Right atrium auricular region (tissue), 2 donors: ENCODE data around the gene DPP8. TPM values are rescaled to one million over a fixed set of nuclear protein-coding genes. Genes with fewer than 3 reads are reported as not detected.

ENCODE experiments used
- DNase-seq: peaks from one replicate; pipeline ENCODE4 v3.0.0-alpha.2; 2019; ENCODE audit warnings: low spot score
- H3K27ac ChIP-seq, 2 donors: fragments of 200-600 bp; sonication (generic); 1 replicate in 1 of 2; 2 replicates in 1 of 2; pipeline ENCODE4 v1.5.1; 2016 to 2019
- H3K27me3 ChIP-seq, 2 donors: fragments of 200-600 bp; sonication (generic); one replicate each; pipeline versions ENCODE4 v1.5.1 to v1.6.0; 2017 to 2019
- H3K36me3 ChIP-seq: fragments of 200-600 bp; sonication (generic); one replicate; pipeline ENCODE4 v1.5.1; 2016
- H3K4me1 ChIP-seq, 2 donors: fragments of 200-600 bp; sonication (generic); one replicate each; pipeline versions ENCODE4 v1.5.1 to v1.6.0; 2017 to 2019
- H3K4me3 ChIP-seq, 2 donors: fragments of 200-600 bp; sonication (generic); 1 replicate in 1 of 2; 2 replicates in 1 of 2; pipeline ENCODE4 v1.5.1; 2017 to 2019; ENCODE audit warnings: mild to moderate bottlenecking in 1 of 2, moderate library complexity in 1 of 2
- H3K9me3 ChIP-seq, 2 donors: fragments of 200-600 bp; sonication (generic); one replicate each; pipeline ENCODE4 v1.5.1; 2019
- CTCF ChIP-seq, 2 donors: fragments of 200-600 bp; sonication (generic); IDR thresholded peaks; one replicate each; pipeline ENCODE4 v1.5.1; 2019; ENCODE audit warnings: antibody characterized with exemption in 2 of 2
- total RNA-seq, 2 donors: library from RNA; depleted of rRNA; stranded (reverse); fragments of >200 nt; gene quantifications; one replicate each; pipeline ENCODE4 v1.1.0, GENCODE V29; 2016

The DPP8 gene
- 10 to 100 TPM; 22.2 to 28.8 TPM for total RNA-seq

- H3K4me1 ChIP-seq: peaks cover 0 to 44% of the 10 kb centered on the region in 2 donors
- DNase-seq: peak; percentile 87
- peaks cover 5% of the 10 kb centered on the region for H3K36me3 ChIP-seq
- no peaks in the 10 kb centered on the region for H3K9me3 ChIP-seq
- H3K27me3 ChIP-seq: no peaks in the 10 kb centered on the region
- peak within 1 kb of the TSS; percentile 88 to 92 for H3K4me3 ChIP-seq
- H3K27ac ChIP-seq: peak within 1 kb of the TSS; percentile 80 to 86
- TF ChIP-seq CTCF (IDR thresholded peaks at IDR 0.05): peak; percentile 82 to 92
Measured at GRCh38 chr15:65516997-65517865, at the start of gene DPP8. TSS of gene DPP8 (minus strand) at chr15:65517689. CDS start at chr15:65512553, 5,136 bp downstream.

- no peak for DNase-seq
- Histone ChIP-seq H3K27ac (no peak overlapping the region), H3K9me3 (no peaks in the 10 kb centered on the region), H3K4me3 (no peak overlapping the region), H3K36me3 (peaks cover 40% of the 10 kb centered on the region), H3K4me1 (no peaks in the 10 kb centered on the region), H3K27me3 (no peaks in the 10 kb centered on the region)
- TF ChIP-seq CTCF (IDR thresholded peaks at IDR 0.05): no peak
Measured at GRCh38 chr15:65561934-65562333, 44.4 kb upstream of the DPP8 start.

GRCh38 chr15:65559941-65560340 lies 42.5 kb upstream of the DPP8 start:
- Histone ChIP-seq H3K27ac (no peak overlapping the region), H3K27me3 (no peaks in the 10 kb centered on the region), H3K4me3 (no peak overlapping the region), H3K36me3 (peaks cover 42% of the 10 kb centered on the region), H3K9me3 (no peaks in the 10 kb centered on the region), H3K4me1 (no peaks in the 10 kb centered on the region)
- no peak for DNase-seq
- TF ChIP-seq CTCF (IDR thresholded peaks at IDR 0.05): no peak

GRCh38 chr15:65558997-65559760 lies 41.7 kb upstream of the DPP8 start:
- H3K27me3 ChIP-seq: no peaks in the 10 kb centered on the region
- no peak for DNase-seq
- H3K4me3 ChIP-seq: no peak overlapping the region
- no peak for TF ChIP-seq CTCF (IDR thresholded peaks at IDR 0.05)
- no peak overlapping the region for H3K27ac ChIP-seq
- no peaks in the 10 kb centered on the region for H3K9me3 ChIP-seq
- H3K4me1 ChIP-seq: no peaks in the 10 kb centered on the region
- H3K36me3 ChIP-seq: peaks cover 41% of the 10 kb centered on the region

GRCh38 chr15:65558336-65558735 lies 40.8 kb upstream of the DPP8 start:
- TF ChIP-seq CTCF (IDR thresholded peaks at IDR 0.05): no peak
- Histone ChIP-seq H3K36me3 (peaks cover 34% of the 10 kb centered on the region), H3K4me1 (no peaks in the 10 kb centered on the region), H3K27me3 (no peaks in the 10 kb centered on the region), H3K27ac (no peak overlapping the region), H3K9me3 (no peaks in the 10 kb centered on the region), H3K4me3 (no peak overlapping the region)
- DNase-seq: no peak
